Hematopoietic multipotent progenitor cell (in vitro differentiated cells): ENCODE measurements around the gene XPR1. TPM values are rescaled to one million over a fixed set of nuclear protein-coding genes. Genes with fewer than 3 reads are reported as not detected.

Experiments used
- DNase-seq, 3 donors: peaks; one replicate each; pipeline ENCODE4 v3.0.0-alpha.2; 2011 to 2015; ENCODE audit warnings: low read depth in 2 of 3, low spot score in 2 of 3
- total RNA-seq: library from RNA; depleted of rRNA; stranded (reverse); fragments of >200 nt; gene quantifications from one replicate; pipeline ENCODE4 v1.2.3, GENCODE V29; 2012

XPR1 gene
- total RNA-seq, 1 donor, result 9.2 TPM

DNA sequence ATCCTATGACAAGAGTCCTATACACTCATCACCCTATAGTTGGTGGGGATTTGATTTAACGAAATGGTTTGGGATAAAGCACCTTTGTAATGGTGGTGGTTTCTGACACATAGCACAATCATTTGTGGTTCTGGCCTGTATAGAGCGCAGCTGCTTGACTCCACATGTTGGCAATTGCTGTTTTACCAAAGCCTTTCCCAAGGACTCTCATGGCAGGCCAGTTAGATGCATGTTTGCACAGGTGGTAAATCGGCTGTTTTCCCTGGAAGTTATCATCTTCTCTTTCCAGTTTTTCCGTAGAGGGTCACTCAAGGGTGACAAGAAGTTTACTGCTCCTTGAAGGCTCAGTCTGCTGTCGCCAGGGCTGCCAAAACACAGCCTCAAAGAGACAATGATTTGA is 17.1 kb upstream of the XPR1 start:
- no peak for DNase-seq

DNA sequence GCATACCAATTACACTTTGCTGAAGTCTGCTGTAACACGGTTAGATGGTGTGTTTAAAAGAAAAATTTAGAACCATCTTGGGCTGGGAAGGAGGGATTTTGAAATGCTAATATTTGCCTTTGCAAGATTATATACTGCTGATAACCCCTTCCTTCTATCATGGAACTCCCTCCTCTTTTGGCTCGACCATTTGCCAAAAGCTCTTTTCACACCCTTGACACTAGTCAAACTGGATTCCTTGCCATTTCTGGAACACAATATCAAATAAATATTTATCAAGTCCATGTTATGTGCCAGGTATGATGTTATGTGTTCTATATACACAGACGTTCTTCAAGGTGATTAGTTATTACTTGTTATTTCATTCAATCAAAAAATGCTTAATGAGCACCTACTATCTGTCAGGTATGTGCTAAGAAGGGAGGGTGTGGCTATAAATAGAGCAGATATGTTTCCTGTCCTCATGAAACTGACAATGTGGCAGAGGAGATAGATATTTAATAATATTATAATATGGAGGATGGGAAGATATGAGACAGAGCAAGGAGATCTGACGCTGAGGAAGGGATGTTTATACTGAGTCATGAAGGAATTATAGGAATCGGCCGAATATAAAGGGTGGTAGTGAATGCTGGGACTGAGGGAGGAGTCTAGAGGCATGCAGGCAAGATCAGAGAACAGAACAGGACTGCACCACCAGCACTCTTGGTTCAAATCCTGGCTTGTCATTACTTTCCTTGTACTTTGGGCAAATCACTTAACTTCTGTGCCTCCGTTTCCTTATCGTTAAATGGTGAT is 16.1 kb upstream of the XPR1 start:
- DNase-seq, result no peak

GRCh38 chr1:180616439-180616838 is 15.4 kb upstream of the XPR1 start:
- DNase-seq, result no peak

- DNase-seq, result no peak
Observed at GRCh38 chr1:180617774-180618395, 13.9 kb upstream of the XPR1 start.

GRCh38 chr1:180620581-180620980 is 11.2 kb upstream of the XPR1 start:
- DNase-seq, result no peak

DNA sequence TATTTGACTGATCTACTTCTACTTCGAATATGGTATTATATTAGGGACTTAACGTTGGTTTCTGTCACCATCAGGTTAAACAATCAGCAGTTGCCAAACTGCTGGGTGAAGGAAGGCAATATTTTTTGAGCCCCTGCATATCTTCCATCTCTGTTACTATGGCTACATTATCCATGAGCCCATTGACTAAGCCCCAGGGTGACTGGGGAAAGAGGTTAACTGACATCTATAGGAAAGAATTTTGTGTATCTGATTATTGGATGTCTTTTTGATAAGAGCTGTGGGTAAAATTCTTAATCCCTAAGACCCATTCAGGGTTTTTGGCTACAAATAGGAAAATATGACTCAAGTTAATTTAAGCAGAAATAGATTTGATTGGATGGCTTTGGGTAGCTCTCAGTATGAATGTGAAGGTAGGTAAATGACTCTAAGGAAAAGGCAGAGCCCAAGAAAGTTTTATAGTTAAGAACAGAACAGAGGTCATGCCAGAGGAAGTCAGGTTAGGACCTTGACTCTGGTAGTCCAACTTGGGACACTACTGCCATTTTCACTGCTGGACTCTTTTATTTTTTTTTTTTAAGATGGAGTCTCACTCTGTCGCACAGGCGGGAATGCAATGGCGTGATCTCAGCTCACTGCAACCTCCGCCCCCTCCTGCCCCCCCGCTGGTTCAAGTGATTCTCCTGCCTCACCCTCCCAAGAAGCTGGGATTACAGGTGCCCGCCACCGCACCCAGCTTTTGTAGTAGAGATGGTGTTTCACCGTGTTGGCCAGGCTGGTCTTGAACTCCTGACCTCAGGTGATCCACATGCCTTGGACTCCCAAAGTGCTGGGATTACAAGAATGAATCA is 8.9 kb upstream of the XPR1 start:
- DNase-seq, result no peak

DNA sequence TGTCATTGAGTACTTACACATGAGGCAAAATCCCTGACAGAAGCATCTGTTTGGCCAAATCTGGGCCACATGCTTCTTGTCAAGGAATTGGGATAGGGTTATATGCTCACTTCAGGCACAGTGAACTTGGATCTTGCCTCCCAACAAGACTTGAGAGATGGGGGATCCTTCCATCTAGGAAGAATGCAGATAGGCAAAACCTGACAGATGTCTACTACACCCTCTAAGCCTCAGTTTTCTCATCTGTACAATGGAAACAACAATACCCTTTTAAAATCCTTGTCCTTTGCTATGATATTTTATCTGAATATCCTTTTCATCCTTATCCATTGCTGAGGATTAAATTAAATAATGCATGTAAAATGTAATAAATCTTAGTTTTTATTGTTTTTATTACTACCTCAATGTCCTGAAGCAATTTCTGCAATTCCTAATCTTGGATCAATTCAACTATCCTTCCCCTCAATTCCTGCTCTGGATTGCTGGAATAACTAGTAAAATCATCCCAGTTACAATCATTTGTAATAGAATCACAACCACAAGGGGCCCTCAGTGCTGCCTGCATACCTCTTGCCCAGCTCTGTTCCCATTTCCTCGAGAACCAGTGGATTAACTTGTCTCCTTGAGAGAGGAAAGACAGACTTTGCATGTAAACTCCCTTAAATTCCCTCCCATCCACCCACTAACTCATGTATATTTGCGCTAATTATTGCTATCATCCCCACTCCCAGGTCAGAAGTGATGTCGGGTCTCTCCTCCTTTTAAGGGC is 8.1 kb upstream of the XPR1 start:
- DNase-seq, result no peak

DNA sequence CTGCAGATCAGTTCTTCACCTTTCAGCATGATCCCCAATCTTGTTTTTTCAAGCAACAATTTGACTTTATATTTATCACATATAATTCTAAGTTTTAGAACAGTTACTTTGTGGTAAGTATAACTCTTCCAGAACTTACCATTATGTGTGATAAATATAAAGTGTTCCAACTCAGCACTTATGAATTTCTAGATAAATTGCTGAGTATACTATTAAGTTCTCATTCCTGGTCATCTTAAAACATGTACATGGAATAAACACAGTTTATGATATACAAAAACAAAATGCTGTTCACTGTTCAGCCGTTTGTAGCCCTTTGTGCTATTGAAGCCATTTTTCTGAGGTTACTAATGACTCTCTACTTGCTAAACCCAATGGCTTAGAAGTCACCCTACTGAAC is 5.1 kb upstream of the XPR1 start:
- no peak for DNase-seq

- DNase-seq, result no peak
Observed at GRCh38 chr1:180627411-180627810, 4.4 kb upstream of the XPR1 start.

DNA sequence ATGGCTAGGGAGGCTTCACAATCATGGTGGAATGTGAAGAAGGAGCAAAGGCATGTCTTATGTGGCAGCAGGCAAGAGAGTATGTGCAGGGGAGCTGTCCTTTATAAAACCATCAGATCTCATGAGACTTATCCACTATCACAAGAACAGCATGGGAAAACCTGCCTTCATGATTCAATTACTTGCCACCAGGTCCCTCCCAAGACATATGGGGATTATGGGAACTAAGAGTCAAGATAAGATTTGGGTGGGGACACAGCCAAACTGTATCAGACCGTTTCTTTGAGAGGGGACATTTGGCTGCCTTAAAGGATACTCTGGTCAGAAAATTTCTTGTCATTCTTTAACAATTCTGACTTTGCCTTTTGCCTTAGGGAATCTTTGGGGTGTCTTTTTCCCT is 3.2 kb upstream of the XPR1 start:
- DNase-seq, result no peak

DNA sequence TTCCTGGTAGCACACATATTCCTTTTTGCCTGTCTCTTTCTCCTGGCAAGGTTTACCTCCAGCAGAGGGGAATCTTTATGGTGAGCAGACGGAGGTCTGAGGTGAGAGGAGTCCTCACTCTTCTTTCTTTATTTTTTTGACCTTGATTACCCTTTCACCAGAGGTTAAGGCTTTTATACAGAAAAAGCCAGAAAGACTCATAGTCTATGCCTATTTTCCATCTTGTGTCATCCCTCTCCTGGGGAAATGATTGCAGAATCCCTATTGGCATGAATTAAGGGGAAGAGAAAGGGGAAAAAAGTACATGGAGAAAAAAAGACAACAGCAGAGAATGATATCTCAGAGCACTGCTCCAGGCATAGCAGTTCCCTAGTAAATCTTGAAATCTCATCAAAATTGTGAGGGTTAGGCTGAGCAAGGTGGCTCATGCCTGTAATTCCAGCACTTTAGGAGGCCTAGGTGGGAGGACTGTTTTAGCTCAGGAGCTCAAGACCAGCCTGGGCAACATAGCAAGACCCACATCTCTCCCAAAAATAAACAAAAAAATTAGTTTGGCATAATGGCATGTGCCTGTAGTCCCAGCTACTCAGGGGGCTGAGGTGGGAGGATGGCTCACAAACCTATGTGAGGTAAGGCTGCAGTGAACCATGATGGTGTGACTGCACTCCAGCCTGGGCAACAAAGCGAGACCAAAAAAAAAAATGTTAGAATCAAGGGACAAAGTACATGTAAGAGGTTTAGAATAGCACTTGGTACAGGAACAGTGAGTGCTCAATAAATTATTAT is 1.2 kb upstream of the XPR1 start:
- DNase-seq, result no peak

DNA sequence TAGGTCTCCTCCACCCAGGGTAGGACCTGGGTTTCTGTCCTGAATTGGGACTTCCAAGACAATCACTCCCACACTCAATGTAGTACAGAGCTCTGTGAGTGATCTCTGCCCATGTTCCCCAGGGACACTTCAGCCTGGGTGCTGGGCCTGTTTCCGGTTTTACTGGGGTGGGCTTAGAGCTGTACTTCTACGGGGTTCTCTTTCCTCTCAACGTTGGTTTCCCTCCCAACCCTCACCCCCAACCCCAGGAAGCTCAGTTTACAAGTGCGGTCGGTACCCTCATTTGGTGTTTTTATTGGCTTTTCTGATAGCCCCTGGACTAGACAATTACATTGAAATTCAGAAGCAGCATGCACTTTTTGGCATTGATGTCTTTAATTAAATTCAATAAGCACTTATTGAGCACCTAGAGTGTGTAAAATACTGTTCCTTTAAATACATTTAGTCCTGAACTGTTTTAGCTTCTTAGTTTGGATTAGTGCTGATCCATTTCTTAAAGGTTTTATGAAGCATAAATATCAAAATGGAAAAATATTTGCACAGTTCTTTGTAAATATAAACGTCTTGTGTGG is 542 bp upstream of the XPR1 start:
- no peak for DNase-seq

- peak in 2 of 3 donors; percentile 43 for DNase-seq
Observed at GRCh38 chr1:180632326-180633056, 669 bp downstream of the XPR1 start.

DNA sequence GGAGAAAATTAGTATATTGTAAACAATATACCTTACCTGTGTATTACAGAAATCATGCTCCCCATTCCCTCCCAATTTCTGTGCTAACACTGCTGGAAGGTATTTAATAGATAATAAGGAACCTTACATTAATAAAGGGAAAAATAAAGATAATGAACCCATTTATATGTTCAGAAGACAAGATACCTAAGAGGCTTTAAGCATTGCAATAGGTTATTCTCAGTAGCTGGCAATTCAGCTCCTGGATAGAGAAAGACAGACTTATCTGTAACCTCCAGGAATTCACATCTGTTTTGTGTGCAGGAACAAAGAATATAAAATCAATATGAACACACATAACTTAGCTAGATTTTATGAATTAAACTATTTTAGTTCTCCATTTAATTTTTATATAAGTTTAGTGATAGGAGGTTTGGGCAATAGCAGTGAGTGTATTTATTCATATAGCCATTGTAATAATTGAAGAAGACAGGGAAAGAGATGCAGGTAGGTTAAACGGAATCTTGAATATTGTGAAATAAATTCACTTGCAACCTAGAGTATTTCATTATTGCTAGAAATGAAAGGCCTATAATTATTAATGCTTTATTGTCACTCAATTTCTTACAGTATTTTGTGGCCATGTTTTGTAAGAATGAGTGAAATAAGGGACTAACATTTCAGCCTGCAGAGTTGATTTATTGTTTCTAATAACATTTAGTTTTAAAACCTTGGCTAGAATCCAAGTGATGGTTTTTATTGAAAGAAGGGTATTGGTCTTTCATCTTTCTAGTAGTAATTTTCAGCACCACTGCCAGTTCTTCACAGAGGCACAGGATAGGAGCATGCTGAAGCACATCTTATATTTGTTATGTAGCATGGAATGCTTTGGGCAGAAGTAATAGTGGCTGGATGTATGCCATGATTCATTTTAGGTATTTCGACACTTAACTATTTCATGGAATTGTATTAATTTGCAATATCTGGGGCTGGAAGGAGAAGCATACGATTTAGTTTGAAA is 1.5 kb downstream of the XPR1 start:
- DNase-seq, result no peak

DNA sequence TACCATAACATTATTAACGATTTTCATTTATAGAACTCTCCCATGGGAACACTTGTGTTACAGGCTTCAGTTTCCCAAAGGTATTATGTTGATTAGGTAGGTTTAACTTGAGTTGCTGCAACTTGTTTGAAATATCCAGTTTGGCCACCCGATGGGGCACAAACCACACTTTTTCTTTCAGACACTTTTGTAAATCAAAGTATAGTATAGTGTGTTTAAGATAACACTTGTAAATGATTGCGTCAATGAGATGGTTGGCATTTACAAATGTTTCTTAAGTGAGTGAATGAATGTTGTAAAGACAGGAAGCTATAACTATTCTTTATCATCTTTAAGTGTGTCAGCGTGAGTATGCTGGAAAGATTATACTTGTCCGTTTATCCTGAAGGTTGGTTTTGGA is 4.3 kb downstream of the XPR1 start:
- peak in 1 of 3 donors; percentile 25 for DNase-seq

- no peak for DNase-seq
Observed at GRCh38 chr1:180639871-180640270, 8.0 kb downstream of the XPR1 start.

GRCh38 chr1:180640531-180640949 is 8.7 kb downstream of the XPR1 start:
- no peak for DNase-seq

GRCh38 chr1:180641662-180642061 is 9.8 kb downstream of the XPR1 start:
- DNase-seq, result no peak
